Breast epithelium (tissue), 3 donors: ENCODE measurements around the gene DBP.
A peak's percentile ranks its signal among the peaks of the same experiment; 100 is the strongest.

Experiments
- CTCF ChIP-seq, 3 donors: fragments of 450-650 bp; IDR thresholded peaks; one replicate each; pipeline ENCODE4 v1.5.1; 2016 to 2017; ENCODE audit warnings: antibody characterized with exemption in 3 of 3, mild to moderate bottlenecking in 3 of 3, moderate library complexity in 3 of 3
- POLR2A ChIP-seq: fragments of 450-650 bp; IDR thresholded peaks from one replicate; pipeline ENCODE4 v1.6.1; 2016; ENCODE audit warnings: antibody characterized with exemption, mild to moderate bottlenecking, moderate library complexity
- POLR2AphosphoS5 ChIP-seq, 3 donors: sonication (generic); formaldehyde crosslinking; IDR thresholded peaks; one replicate each; pipeline ENCODE4 v1.6.1; 2017; ENCODE audit warnings: antibody characterized with exemption in 3 of 3

GRCh38 chr19:48614436-48615230 lies 22.5 kb downstream of the DBP start, which contains the start of gene FAM83E:
- TF ChIP-seq CTCF (IDR thresholded peaks at IDR 0.05) (no peak), POLR2A (no peak), POLR2AphosphoS5 (IDR thresholded peaks at IDR 0.05) (peak in 1 of 3 donors; percentile 12)
